ENCODE data around the gene VAV3.

DNA sequence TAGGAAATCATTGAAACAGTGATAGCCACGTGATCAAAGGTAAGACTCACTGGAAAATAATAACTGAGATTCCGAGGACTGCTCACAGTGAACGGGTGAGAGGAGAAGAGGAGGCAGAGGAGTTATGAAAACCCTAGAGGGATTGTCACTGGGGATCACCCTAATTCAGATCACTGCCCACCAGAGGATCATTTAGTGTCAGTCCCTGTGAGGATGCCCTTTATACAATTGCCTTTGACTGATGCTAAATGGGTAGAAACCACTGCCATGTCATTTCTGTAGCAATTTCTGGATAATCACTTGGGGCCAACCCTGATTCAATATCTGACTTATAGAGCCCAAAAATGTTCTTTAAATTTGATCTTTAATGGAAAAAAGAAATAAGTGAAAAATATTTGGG, 14.1 kb upstream of the VAV3 start:
- no peak for TF ChIP-seq CTCF (optimal IDR thresholded peaks at IDR 0.05 in 1 of 3, IDR thresholded peaks at IDR 0.05 in 1 of 3, conservative IDR thresholded peaks at IDR 0.05 in 1 of 3; ENCODE audit: extremely low read depth in 1 of 3, insufficient read depth in 2 of 3, low read length in 3 of 3)
- TF ChIP-seq EZH2 (IDR thresholded peaks at IDR 0.05; ENCODE audit: low read length) = no peak
